SK-N-SH (cell line): ENCODE results near the gene ALAS1. TPM values are rescaled to one million over a fixed set of nuclear protein-coding genes. Genes with fewer than 3 reads are reported as not detected.
A peak's percentile ranks its signal among the peaks of the same experiment; 100 is the strongest.

Experiments used
- CTCF ChIA-PET: fragments of 300-600, 350-600 bp; formaldehyde crosslinking; extraction: SDS; loops from one replicate; lab custom pipeline; 2021; lab: Yijun Ruan, JAX
- POLR2A ChIA-PET: fragments of 350-600 bp; sonication (Branson Sonifier 250); formaldehyde crosslinking; extraction: SDS; loops from one replicate; lab custom pipeline; 2020; ENCODE audit warnings: antibody characterized with exemption, inconsistent platforms; lab: Yijun Ruan, JAX
- DNase-seq: peaks from one replicate; pipeline ENCODE4 v3.0.0; 2012
- H2AFZ ChIP-seq: fragments of 200-600 bp; sonication (generic); 2 replicates; pipeline ENCODE4 v1.8.1; 2016; ENCODE audit warnings: antibody characterized with exemption, mild to moderate bottlenecking, low read depth
- H3F3A ChIP-seq: fragments of 200-600 bp; sonication (generic); replicated peaks from 2 replicates; pipeline ENCODE3; 2016; ENCODE audit warnings: antibody characterized with exemption, mild to moderate bottlenecking; ENCODE audit not compliant: insufficient read depth
- H3K27ac ChIP-seq, 2 experiments: fragments of 200-500 bp in 1 of 2; fragments of 200-600 bp in 1 of 2; sonication (Bioruptor generic) in 1 of 2; sonication (generic), shearing (Covaris generic) in 1 of 2; 2 replicates each; pipeline versions ENCODE4 v1.5.1 to v1.6.1; 2014 to 2016; ENCODE audit warnings: low read depth in 2 of 2, inconsistent platforms in 1 of 2, low read length in 1 of 2, mild to moderate bottlenecking in 1 of 2, mixed read lengths in 1 of 2
- H3K27me3 ChIP-seq: fragments of 200-600 bp; sonication (generic), shearing (Covaris generic); 2 replicates; pipeline ENCODE4 v1.6.1; 2016; ENCODE audit warnings: mixed run types; ENCODE audit not compliant: insufficient read depth
- H3K36me3 ChIP-seq, 2 experiments: fragments of 200-500 bp in 1 of 2; fragments of 200-600 bp in 1 of 2; sonication (Bioruptor generic) in 1 of 2; sonication (generic) in 1 of 2; replicated peaks in 1 of 2; 2 replicates each; pipeline versions ENCODE3 to v1.5.1; 2014 to 2016; ENCODE audit warnings: low read length in 1 of 2, mild to moderate bottlenecking in 1 of 2; ENCODE audit not compliant: insufficient read depth in 2 of 2, control insufficient read depth in 1 of 2
- H3K4me1 ChIP-seq, 2 experiments: fragments of 200-500 bp in 1 of 2; fragments of 200-600 bp in 1 of 2; sonication (Bioruptor generic) in 1 of 2; sonication (generic), shearing (Covaris generic) in 1 of 2; 2 replicates each; pipeline versions ENCODE4 v1.5.1 to v1.6.1; 2014 to 2016; ENCODE audit warnings: low read depth in 1 of 2, low read length in 1 of 2, mixed run types in 1 of 2; ENCODE audit not compliant: insufficient read depth in 2 of 2, control insufficient read depth in 1 of 2
- H3K4me2 ChIP-seq: fragments of 200-600 bp; sonication (generic), shearing (Covaris generic); 2 replicates; pipeline ENCODE4 v1.6.1; 2017; ENCODE audit warnings: mixed run types
- H3K4me3 ChIP-seq, 2 experiments: fragments of 200-500 bp in 1 of 2; fragments of 200-600 bp in 1 of 2; sonication (Bioruptor generic) in 1 of 2; sonication (generic), shearing (Covaris generic) in 1 of 2; 2 replicates each; pipeline versions ENCODE4 v1.5.1 to v1.8.1; 2014 to 2016; ENCODE audit warnings: low read depth in 2 of 2, inconsistent platforms in 1 of 2, low read length in 1 of 2, mild to moderate bottlenecking in 1 of 2, mixed read lengths in 1 of 2, moderate library complexity in 1 of 2
- H3K79me2 ChIP-seq: fragments of 200-600 bp; sonication (generic); 2 replicates; pipeline ENCODE4 v1.8.1; 2017; ENCODE audit warnings: mild to moderate bottlenecking; ENCODE audit not compliant: insufficient read depth
- H3K9ac ChIP-seq: fragments of 200-600 bp; sonication (generic); 2 replicates; pipeline ENCODE4 v1.6.1; 2017; ENCODE audit warnings: mixed run types
- H3K9me2 ChIP-seq: fragments of 200-600 bp; sonication (generic); 2 replicates; pipeline ENCODE4 v1.6.1; 2017; ENCODE audit warnings: mixed run types
- H3K9me3 ChIP-seq: fragments of 200-600 bp; sonication (generic); 2 replicates; pipeline ENCODE4 v1.6.1; 2017; ENCODE audit warnings: mixed run types, mild to moderate bottlenecking, moderate library complexity
- H4K20me1 ChIP-seq: fragments of 200-600 bp; sonication (generic); 2 replicates; pipeline ENCODE4 v1.6.1; 2017; ENCODE audit warnings: mild to moderate bottlenecking, mixed run types; ENCODE audit not compliant: insufficient read depth
- ELF1 ChIP-seq: IDR thresholded peaks from 2 replicates; pipeline ENCODE4 v1.4.0; 2012
- EZH2phosphoT487 ChIP-seq: fragments of 200-600 bp; sonication (generic); IDR thresholded peaks from 2 replicates; pipeline ENCODE4 v1.6.1; 2017; ENCODE audit warnings: low read depth, mixed run types, mild to moderate bottlenecking, antibody characterized with exemption, moderate library complexity, borderline replicate concordance
- FOSL2 ChIP-seq: IDR thresholded peaks from 2 replicates; pipeline ENCODE4 v1.4.0; 2012; ENCODE audit warnings: low read depth, mild to moderate bottlenecking, moderate library complexity, borderline replicate concordance
- FOXJ3 ChIP-seq: sonication (generic); formaldehyde crosslinking; IDR thresholded peaks from 2 replicates; pipeline ENCODE4 v1.5.1; 2020; ENCODE audit warnings: mild to moderate bottlenecking, missing genetic modification reagents
- FOXM1 ChIP-seq: IDR thresholded peaks from 2 replicates; pipeline ENCODE4 v1.4.0; 2012; ENCODE audit warnings: low read depth, mild to moderate bottlenecking
- GATA2 ChIP-seq: sonication (generic); formaldehyde crosslinking; IDR thresholded peaks from 2 replicates; pipeline ENCODE4 v1.5.0; 2020; ENCODE audit warnings: mild to moderate bottlenecking, missing genetic modification reagents
- JUND ChIP-seq: IDR thresholded peaks from 2 replicates; pipeline ENCODE4 v1.4.0; 2012
- MXI1 ChIP-seq: IDR thresholded peaks from 2 replicates; pipeline ENCODE4 v1.6.1; 2012; ENCODE audit warnings: mild to moderate bottlenecking, low read depth, low read length, improper control_type of control experiment
- NFIC ChIP-seq: IDR thresholded peaks from 2 replicates; pipeline ENCODE4 v1.4.0; 2012; ENCODE audit warnings: borderline replicate concordance
- RAD21 ChIP-seq: IDR thresholded peaks from 2 replicates; pipeline ENCODE4 v1.6.1; 2012; ENCODE audit warnings: mild to moderate bottlenecking, low read length
- RFX5 ChIP-seq: IDR thresholded peaks from 2 replicates; pipeline ENCODE4 v1.6.1; 2012; ENCODE audit warnings: mild to moderate bottlenecking, improper control_type of control experiment, low read length
- RXRA ChIP-seq: IDR thresholded peaks from 2 replicates; pipeline ENCODE4 v1.4.0; 2012; ENCODE audit warnings: low read depth, mild to moderate bottlenecking, borderline replicate concordance
- SMC3 ChIP-seq: IDR thresholded peaks from 2 replicates; pipeline ENCODE4 v1.6.1; 2012; ENCODE audit warnings: low read depth, low read length, improper control_type of control experiment
- TEAD4 ChIP-seq: IDR thresholded peaks from 2 replicates; pipeline ENCODE4 v1.4.0; 2012; ENCODE audit warnings: mild to moderate bottlenecking, borderline replicate concordance; ENCODE audit not compliant: insufficient read depth
- YY1 ChIP-seq: IDR thresholded peaks from 2 replicates; pipeline ENCODE4 v1.4.0; 2012; ENCODE audit warnings: low read depth, mild to moderate bottlenecking
- WGBS: methylation state at CpG from one replicate; pipeline ENCODE4 v1.1.6; 2017; ENCODE audit warnings: low lambda C conversion rate; 5-methylcytosine and 5-hydroxymethylcytosine counted together
- polyA plus RNA-seq, 3 experiments: library from polyadenylated mRNA; depleted of rRNA; stranded (reverse); fragments of >200 nt; gene quantifications; 2 replicates each; pipeline ENCODE4 v1.2.3, GENCODE V29; 2012
- TF ChIP-seq, protein P1 (sequence below): fragments of 200-600 bp; sonication (generic); IDR thresholded peaks from 2 replicates; pipeline ENCODE4 v1.6.1; 2017; ENCODE audit warnings: antibody characterized with exemption, mild to moderate bottlenecking, moderate library complexity
- TF ChIP-seq, protein P2 (sequence below): fragments of 150-350 bp; IDR thresholded peaks from 2 replicates; pipeline ENCODE4 v1.6.1; 2016; ENCODE audit warnings: mild to moderate bottlenecking, low read depth, low read length
- TF ChIP-seq, protein P3 (sequence below): IDR thresholded peaks from 2 replicates; pipeline ENCODE4; 2012
- TF ChIP-seq, protein P4 (sequence below): IDR thresholded peaks from 2 replicates; pipeline ENCODE4 v1.6.1; 2012; ENCODE audit warnings: mild to moderate bottlenecking, low read depth, low read length, moderate library complexity

Gene ALAS1
- polyA plus RNA-seq, 1 of the 3 experiments (the other 2 are of a cell fraction): 47.9 TPM

DNA sequence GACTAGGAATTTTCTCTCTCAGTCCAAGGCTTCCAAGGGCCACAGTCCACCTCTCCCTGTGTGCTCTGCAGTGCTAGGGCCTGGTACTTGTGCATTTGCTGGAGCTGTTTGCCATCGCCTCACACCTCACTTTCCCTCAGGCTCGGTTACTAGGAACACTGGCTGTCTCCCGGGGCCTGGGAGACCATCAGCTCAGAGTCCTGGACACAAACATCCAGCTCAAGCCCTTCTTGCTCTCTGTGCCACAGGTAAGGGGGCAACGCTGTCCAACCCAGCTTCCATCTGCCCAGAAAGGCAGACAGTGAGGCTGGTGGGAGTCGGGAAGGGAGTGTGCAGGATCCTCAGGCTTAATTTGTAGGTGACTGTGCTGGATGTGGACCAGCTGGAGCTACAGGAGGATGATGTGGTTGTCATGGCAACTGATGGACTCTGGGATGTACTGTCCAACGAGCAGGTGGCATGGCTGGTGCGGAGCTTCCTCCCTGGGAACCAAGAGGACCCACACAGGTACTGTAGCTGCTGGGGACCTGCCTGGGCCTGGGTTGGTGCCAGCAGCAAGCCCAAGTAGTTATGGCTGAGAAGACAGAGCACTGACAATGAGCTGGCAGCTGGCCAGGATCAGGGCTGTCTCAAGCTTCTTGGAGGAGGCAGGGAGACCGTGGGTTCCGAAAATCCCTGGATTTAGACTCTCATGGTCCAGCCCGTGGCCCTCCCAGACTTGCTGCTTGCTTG, 51.0 kb downstream of the ALAS1 start:
- no peaks in the 10 kb centered on the region for H3K27me3 ChIP-seq
- no peaks in the 10 kb centered on the region for H3K9me3 ChIP-seq
- no peak overlapping the region for H3K4me2 ChIP-seq
- WGBS: 78% methylated on average over 6 of the region's 10 CpGs
- H4K20me1 ChIP-seq: no peaks in the 10 kb centered on the region
- peaks cover 31% of the 10 kb centered on the region for H3F3A ChIP-seq
- TF ChIP-seq RFX5 (no peak), NFIC (peak; percentile 44; the same call in 1 of the 2 replicates)
- TF ChIP-seq, all 33 proteins: peak for 1
- Histone ChIP-seq H3K9ac (no peak overlapping the region), H2AFZ (no peak overlapping the region), H3K27ac (0 out of 4 replicates have a peak overlapping the region, but pooled peaks of 1 of the 2 experiments have one; percentile 2), H3K79me2 (peaks cover 3% of the 10 kb centered on the region; the same call in 1 of the 2 replicates), H3K36me3 (peaks cover 11 to 26% of the 10 kb centered on the region in 2 experiments), H3K4me1 (peaks cover 4 to 34% of the 10 kb centered on the region in 2 experiments; a peak in 2 of 4 replicates), H3K4me3 (no peak overlapping the region), H3K9me2 (no peaks in the 10 kb centered on the region)
- ChIA-PET POLR2A (interaction anchor here (0.8 to 2.6 kb wide), 4 partner anchors 10 to 36 kb away, joined by 3 to 23 read pairs (median 6); partner anchors contain the start of genes TWF2 and WDR82), CTCF (interaction anchor here (0.7 to 2.4 kb wide), 7 partner anchors 10 to 90 kb away, joined by 3 to 16 read pairs (median 3); partner anchors contain the start of genes TWF2 and WDR82)
- no peak for DNase-seq

DNA sequence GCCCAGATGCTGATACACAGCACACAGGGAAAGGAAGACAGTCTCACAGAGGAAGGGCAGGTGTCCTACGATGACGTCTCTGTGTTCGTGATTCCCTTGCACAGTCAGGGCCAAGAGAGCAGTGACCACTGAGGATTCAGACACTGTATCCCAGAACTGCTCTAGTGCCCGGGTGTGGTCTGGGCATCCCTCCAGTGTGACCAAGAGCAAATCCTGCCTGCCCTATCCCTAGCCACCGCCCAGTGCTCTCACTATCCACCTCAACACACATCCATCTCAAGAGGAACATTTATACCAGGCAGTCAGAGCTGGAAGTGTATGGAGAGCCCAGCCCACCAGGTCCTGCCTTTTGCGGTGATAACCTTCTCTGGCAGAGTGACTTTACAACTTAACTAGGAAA, 51.7 kb downstream of the ALAS1 start:
- DNase-seq: no peak
- Histone ChIP-seq H4K20me1 (no peaks in the 10 kb centered on the region), H3K4me3 (no peak overlapping the region), H3F3A (peaks cover 31% of the 10 kb centered on the region), H3K4me2 (no peak overlapping the region), H3K9ac (no peak overlapping the region), H3K9me2 (no peaks in the 10 kb centered on the region), H3K79me2 (peaks cover 3% of the 10 kb centered on the region; the same call in 1 of the 2 replicates), H3K36me3 (peaks cover 18 to 32% of the 10 kb centered on the region in 2 experiments), H3K27me3 (no peaks in the 10 kb centered on the region), H3K27ac (no peak overlapping the region; a peak in 1 of 4 replicates), H2AFZ (no peak overlapping the region), H3K4me1 (peaks cover 4 to 30% of the 10 kb centered on the region in 2 experiments; a peak in 2 of 4 replicates), H3K9me3 (no peaks in the 10 kb centered on the region)
- ChIA-PET POLR2A (interaction anchor here (1.5 to 2.6 kb wide), 2 partner anchors 10 to 28 kb away, joined by 8 to 23 read pairs; partner anchors contain the start of gene WDR82), CTCF (interaction anchor here (0.7 to 2.4 kb wide), 7 partner anchors 9 to 248 kb away, joined by 3 to 16 read pairs (median 4); partner anchors contain the start of genes TWF2 and WDR82)
- 95% methylated on average over 6 of the region's 6 CpGs for WGBS
- TF ChIP-seq TEAD4 (no peak), YY1 (no peak), SMC3 (no peak), FOSL2 (no peak), EZH2phosphoT487 (no peak), RAD21 (no peak), RFX5 (no peak), FOXM1 (no peak), RXRA (no peak), FOXJ3 (no peak), GATA2 (CRISPR knock-in tag) (no peak), ELF1 (no peak), MXI1 (no peak), JUND (no peak)
- TF ChIP-seq, protein P1, sequence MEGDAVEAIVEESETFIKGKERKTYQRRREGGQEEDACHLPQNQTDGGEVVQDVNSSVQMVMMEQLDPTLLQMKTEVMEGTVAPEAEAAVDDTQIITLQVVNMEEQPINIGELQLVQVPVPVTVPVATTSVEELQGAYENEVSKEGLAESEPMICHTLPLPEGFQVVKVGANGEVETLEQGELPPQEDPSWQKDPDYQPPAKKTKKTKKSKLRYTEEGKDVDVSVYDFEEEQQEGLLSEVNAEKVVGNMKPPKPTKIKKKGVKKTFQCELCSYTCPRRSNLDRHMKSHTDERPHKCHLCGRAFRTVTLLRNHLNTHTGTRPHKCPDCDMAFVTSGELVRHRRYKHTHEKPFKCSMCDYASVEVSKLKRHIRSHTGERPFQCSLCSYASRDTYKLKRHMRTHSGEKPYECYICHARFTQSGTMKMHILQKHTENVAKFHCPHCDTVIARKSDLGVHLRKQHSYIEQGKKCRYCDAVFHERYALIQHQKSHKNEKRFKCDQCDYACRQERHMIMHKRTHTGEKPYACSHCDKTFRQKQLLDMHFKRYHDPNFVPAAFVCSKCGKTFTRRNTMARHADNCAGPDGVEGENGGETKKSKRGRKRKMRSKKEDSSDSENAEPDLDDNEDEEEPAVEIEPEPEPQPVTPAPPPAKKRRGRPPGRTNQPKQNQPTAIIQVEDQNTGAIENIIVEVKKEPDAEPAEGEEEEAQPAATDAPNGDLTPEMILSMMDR: no peak
- TF ChIP-seq, protein P2, sequence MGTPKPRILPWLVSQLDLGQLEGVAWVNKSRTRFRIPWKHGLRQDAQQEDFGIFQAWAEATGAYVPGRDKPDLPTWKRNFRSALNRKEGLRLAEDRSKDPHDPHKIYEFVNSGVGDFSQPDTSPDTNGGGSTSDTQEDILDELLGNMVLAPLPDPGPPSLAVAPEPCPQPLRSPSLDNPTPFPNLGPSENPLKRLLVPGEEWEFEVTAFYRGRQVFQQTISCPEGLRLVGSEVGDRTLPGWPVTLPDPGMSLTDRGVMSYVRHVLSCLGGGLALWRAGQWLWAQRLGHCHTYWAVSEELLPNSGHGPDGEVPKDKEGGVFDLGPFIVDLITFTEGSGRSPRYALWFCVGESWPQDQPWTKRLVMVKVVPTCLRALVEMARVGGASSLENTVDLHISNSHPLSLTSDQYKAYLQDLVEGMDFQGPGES: no peak
- TF ChIP-seq, protein P3, sequence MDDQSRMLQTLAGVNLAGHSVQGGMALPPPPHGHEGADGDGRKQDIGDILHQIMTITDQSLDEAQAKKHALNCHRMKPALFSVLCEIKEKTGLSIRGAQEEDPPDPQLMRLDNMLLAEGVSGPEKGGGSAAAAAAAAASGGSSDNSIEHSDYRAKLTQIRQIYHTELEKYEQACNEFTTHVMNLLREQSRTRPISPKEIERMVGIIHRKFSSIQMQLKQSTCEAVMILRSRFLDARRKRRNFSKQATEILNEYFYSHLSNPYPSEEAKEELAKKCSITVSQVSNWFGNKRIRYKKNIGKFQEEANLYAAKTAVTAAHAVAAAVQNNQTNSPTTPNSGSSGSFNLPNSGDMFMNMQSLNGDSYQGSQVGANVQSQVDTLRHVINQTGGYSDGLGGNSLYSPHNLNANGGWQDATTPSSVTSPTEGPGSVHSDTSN: no peak
- TF ChIP-seq, protein P4, sequence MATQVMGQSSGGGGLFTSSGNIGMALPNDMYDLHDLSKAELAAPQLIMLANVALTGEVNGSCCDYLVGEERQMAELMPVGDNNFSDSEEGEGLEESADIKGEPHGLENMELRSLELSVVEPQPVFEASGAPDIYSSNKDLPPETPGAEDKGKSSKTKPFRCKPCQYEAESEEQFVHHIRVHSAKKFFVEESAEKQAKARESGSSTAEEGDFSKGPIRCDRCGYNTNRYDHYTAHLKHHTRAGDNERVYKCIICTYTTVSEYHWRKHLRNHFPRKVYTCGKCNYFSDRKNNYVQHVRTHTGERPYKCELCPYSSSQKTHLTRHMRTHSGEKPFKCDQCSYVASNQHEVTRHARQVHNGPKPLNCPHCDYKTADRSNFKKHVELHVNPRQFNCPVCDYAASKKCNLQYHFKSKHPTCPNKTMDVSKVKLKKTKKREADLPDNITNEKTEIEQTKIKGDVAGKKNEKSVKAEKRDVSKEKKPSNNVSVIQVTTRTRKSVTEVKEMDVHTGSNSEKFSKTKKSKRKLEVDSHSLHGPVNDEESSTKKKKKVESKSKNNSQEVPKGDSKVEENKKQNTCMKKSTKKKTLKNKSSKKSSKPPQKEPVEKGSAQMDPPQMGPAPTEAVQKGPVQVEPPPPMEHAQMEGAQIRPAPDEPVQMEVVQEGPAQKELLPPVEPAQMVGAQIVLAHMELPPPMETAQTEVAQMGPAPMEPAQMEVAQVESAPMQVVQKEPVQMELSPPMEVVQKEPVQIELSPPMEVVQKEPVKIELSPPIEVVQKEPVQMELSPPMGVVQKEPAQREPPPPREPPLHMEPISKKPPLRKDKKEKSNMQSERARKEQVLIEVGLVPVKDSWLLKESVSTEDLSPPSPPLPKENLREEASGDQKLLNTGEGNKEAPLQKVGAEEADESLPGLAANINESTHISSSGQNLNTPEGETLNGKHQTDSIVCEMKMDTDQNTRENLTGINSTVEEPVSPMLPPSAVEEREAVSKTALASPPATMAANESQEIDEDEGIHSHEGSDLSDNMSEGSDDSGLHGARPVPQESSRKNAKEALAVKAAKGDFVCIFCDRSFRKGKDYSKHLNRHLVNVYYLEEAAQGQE: no peak
